H1 (cell line): Measurements from ENCODE around the gene QSOX1. TPM values are rescaled to one million over a fixed set of nuclear protein-coding genes. Genes with fewer than 3 reads are reported as not detected.

Source experiments
- CTCF ChIA-PET: fragments of 300-600 bp; sonication (Branson Sonifier 250); formaldehyde crosslinking; loops from one replicate; lab custom pipeline; 2021; ENCODE audit not compliant: partially characterized antibody; lab: Charles Lee
- POLR2A ChIA-PET: fragments of 300-600 bp; sonication (Branson Sonifier 250); formaldehyde crosslinking; loops from one replicate; lab custom pipeline; 2021; ENCODE audit warnings: inconsistent platforms; ENCODE audit not compliant: partially characterized antibody; lab: Charles Lee
- DNase-seq, 2 experiments: peaks; one replicate each; pipeline versions ENCODE4 v3.0.0 to v3.0.0-alpha.2; 2010 to 2022; ENCODE audit warnings: low spot score in 2 of 2, low read depth in 1 of 2, mixed read lengths in 1 of 2
- FAIRE-seq: peaks from 2 replicates; lab custom pipeline; 2011; peaks lifted over from hg19 to GRCh38; lab: Jason Lieb, UNC
- H2AFZ ChIP-seq: 2 replicates; pipeline ENCODE4 v1.8.1; 2012; ENCODE audit warnings: low read length, inconsistent platforms
- H2AK5ac ChIP-seq: 2 replicates; pipeline ENCODE4 v1.6.1; 2013; ENCODE audit warnings: low read depth, low read length
- H2BK120ac ChIP-seq: replicated peaks from 2 replicates; pipeline ENCODE3; 2013; ENCODE audit warnings: low read depth, low read length, inconsistent platforms
- H2BK12ac ChIP-seq: 2 replicates; pipeline ENCODE4 v1.6.1; 2013; ENCODE audit warnings: low read depth, low read length
- H2BK15ac ChIP-seq: 2 replicates; pipeline ENCODE4 v1.6.1; 2013; ENCODE audit warnings: low read length
- H2BK20ac ChIP-seq: 2 replicates; pipeline ENCODE4 v1.6.1; 2013; ENCODE audit warnings: low read length
- H2BK5ac ChIP-seq: 2 replicates; pipeline ENCODE4 v1.6.1; 2013; ENCODE audit warnings: low read depth, low read length
- H3K14ac ChIP-seq: 2 replicates; pipeline ENCODE4 v1.6.1; 2013; ENCODE audit warnings: inconsistent platforms; ENCODE audit not compliant: insufficient read length
- H3K18ac ChIP-seq: 2 replicates; pipeline ENCODE4 v1.6.1; 2013; ENCODE audit warnings: low read length; ENCODE audit errors: extremely low read depth
- H3K23ac ChIP-seq: 2 replicates; pipeline ENCODE4 v1.6.1; 2013; ENCODE audit warnings: inconsistent platforms; ENCODE audit not compliant: insufficient read length
- H3K23me2 ChIP-seq: 2 replicates; pipeline ENCODE4 v1.6.1; 2013; ENCODE audit warnings: low read depth, low read length
- H3K27ac ChIP-seq: 2 replicates; pipeline ENCODE4 v1.6.1; 2011; ENCODE audit warnings: low read depth, low read length, inconsistent platforms
- H3K27me3 ChIP-seq, 4 experiments: replicated peaks in 1 of 4; 1 replicate in 1 of 4; 2 replicates in 3 of 4; pipeline versions ENCODE4 v1.6.1 to v1.8.1; 2011 to 2013; ENCODE audit warnings: low read length in 3 of 4, mild to moderate bottlenecking in 3 of 4, inconsistent platforms in 2 of 4, mixed read lengths in 2 of 4, moderate library complexity in 1 of 4; ENCODE audit not compliant: control insufficient read depth in 3 of 4, insufficient read depth in 3 of 4; ENCODE audit errors: extremely low read depth in 1 of 4
- H3K36me3 ChIP-seq, 4 experiments: 2 replicates each; pipeline versions ENCODE4 v1.6.1 to v1.8.1; 2011 to 2013; ENCODE audit warnings: mild to moderate bottlenecking in 4 of 4, low read length in 3 of 4, moderate library complexity in 2 of 4, control low read depth in 1 of 4, inconsistent platforms in 1 of 4; ENCODE audit not compliant: insufficient read depth in 4 of 4, control insufficient read depth in 2 of 4
- H3K4ac ChIP-seq: replicated peaks from 2 replicates; pipeline ENCODE3; 2013; ENCODE audit warnings: low read length, low read depth, mixed read lengths, inconsistent platforms; ENCODE audit not compliant: insufficient read length
- H3K4me1 ChIP-seq, 4 experiments: replicated peaks in 1 of 4; 1 replicate in 1 of 4; 2 replicates in 3 of 4; pipeline versions ENCODE4 v1.6.1 to v1.8.1; 2011 to 2013; ENCODE audit warnings: low read length in 3 of 4, inconsistent platforms in 2 of 4, mixed read lengths in 1 of 4; ENCODE audit not compliant: insufficient read depth in 4 of 4, control insufficient read depth in 3 of 4
- H3K4me2 ChIP-seq, 2 experiments: 2 replicates each; pipeline versions ENCODE4 v1.6.1 to v1.8.1; 2011 to 2013; ENCODE audit warnings: low read depth in 2 of 2, low read length in 2 of 2, control low read depth in 1 of 2, inconsistent platforms in 1 of 2, mild to moderate bottlenecking in 1 of 2; ENCODE audit not compliant: insufficient read depth in 1 of 2
- H3K4me3 ChIP-seq, 4 experiments: fragments of 200-600, 300-600 bp in 1 of 4; sonication (generic), shearing (Covaris generic), sonication (Bioruptor Twin) in 1 of 4; 2 replicates each; pipeline versions ENCODE4 v1.5.1 to v1.8.1; 2011 to 2016; ENCODE audit warnings: low read length in 4 of 4, low read depth in 3 of 4, control low read depth in 2 of 4, inconsistent platforms in 2 of 4, mild to moderate bottlenecking in 2 of 4, mixed read lengths in 1 of 4, moderate library complexity in 1 of 4; ENCODE audit not compliant: insufficient read depth in 2 of 4; ENCODE audit errors: extremely low read depth in 1 of 4
- H3K56ac ChIP-seq: replicated peaks from 2 replicates; pipeline ENCODE3; 2013; ENCODE audit warnings: low read depth, mild to moderate bottlenecking, mixed read lengths, low read length, inconsistent platforms; ENCODE audit not compliant: insufficient read length
- H3K79me1 ChIP-seq: 2 replicates; pipeline ENCODE4 v1.6.1; 2013; ENCODE audit warnings: low read depth, low read length, control low read depth
- H3K79me2 ChIP-seq, 2 experiments: 2 replicates each; pipeline versions ENCODE4 v1.6.1 to v1.8.1; 2012 to 2013; ENCODE audit warnings: low read length in 2 of 2, mild to moderate bottlenecking in 2 of 2, inconsistent platforms in 1 of 2; ENCODE audit not compliant: insufficient read depth in 2 of 2, control insufficient read depth in 1 of 2
- H3K9ac ChIP-seq, 4 experiments: replicated peaks in 1 of 4; 1 replicate in 1 of 4; 2 replicates in 3 of 4; pipeline versions ENCODE4 v1.6.1 to v1.8.1; 2011 to 2013; ENCODE audit warnings: low read depth in 3 of 4, low read length in 3 of 4, control low read depth in 2 of 4, mild to moderate bottlenecking in 2 of 4, moderate library complexity in 2 of 4, inconsistent platforms in 1 of 4; ENCODE audit errors: extremely low read depth in 1 of 4
- H3K9me3 ChIP-seq, 2 experiments: 2 replicates each; pipeline versions ENCODE4 v1.6.1 to v1.8.1; 2012 to 2013; ENCODE audit warnings: mild to moderate bottlenecking in 2 of 2, moderate library complexity in 2 of 2, control low read depth in 1 of 2, inconsistent platforms in 1 of 2, low read depth in 1 of 2, low read length in 1 of 2, mixed read lengths in 1 of 2; ENCODE audit not compliant: insufficient read depth in 2 of 2
- H4K20me1 ChIP-seq, 2 experiments: replicated peaks in 1 of 2; 2 replicates each; pipeline versions ENCODE3 to v1.8.1; 2011 to 2013; ENCODE audit warnings: inconsistent platforms in 2 of 2, low read length in 2 of 2, mild to moderate bottlenecking in 1 of 2; ENCODE audit not compliant: insufficient read depth in 2 of 2, control insufficient read depth in 1 of 2
- H4K5ac ChIP-seq: 2 replicates; pipeline ENCODE4 v1.6.1; 2013; ENCODE audit warnings: low read length, low read depth, mixed read lengths, inconsistent platforms; ENCODE audit not compliant: insufficient read length
- H4K8ac ChIP-seq: 2 replicates; pipeline ENCODE4 v1.8.0; 2013; ENCODE audit warnings: mild to moderate bottlenecking, moderate library complexity, low read length, inconsistent platforms; ENCODE audit not compliant: insufficient read depth; ENCODE audit errors: extremely low read depth
- H4K91ac ChIP-seq: replicated peaks from 2 replicates; pipeline ENCODE3; 2013; ENCODE audit warnings: low read length, mixed read lengths, inconsistent platforms; ENCODE audit not compliant: insufficient read length
- BCL11A ChIP-seq, 2 experiments: IDR thresholded peaks; one replicate each; pipeline ENCODE4 v1.6.1; 2011; ENCODE audit warnings: low read depth in 2 of 2, low read length in 2 of 2, mild to moderate bottlenecking in 2 of 2
- CBX5 ChIP-seq: fragments of 300-800, 300-1000 bp; sonication (generic); IDR thresholded peaks from 2 replicates; pipeline ENCODE4 v1.7.1; 2016; ENCODE audit warnings: antibody characterized with exemption, low read length, low read depth
- CBX8 ChIP-seq: fragments of 300-800, 300-1000 bp; sonication (generic); IDR thresholded peaks from 2 replicates; pipeline ENCODE4 v1.7.1; 2016; ENCODE audit warnings: low read depth, low read length, borderline replicate concordance
- FOSL1 ChIP-seq: IDR thresholded peaks from 2 replicates; pipeline ENCODE4 v1.6.1; 2011; ENCODE audit warnings: mild to moderate bottlenecking, low read depth, low read length, moderate library complexity; ENCODE audit not compliant: insufficient read depth
- POLR2AphosphoS5 ChIP-seq: IDR thresholded peaks from 2 replicates; pipeline ENCODE4 v1.6.1; 2011; ENCODE audit warnings: low read depth, low read length
- SAP30 ChIP-seq: fragments of 300-600 bp; sonication (generic); IDR thresholded peaks from 2 replicates; pipeline ENCODE4 v1.7.1; 2012; ENCODE audit warnings: low read length, moderate library complexity, mild to moderate bottlenecking, inconsistent platforms; ENCODE audit not compliant: insufficient read depth, insufficient replicate concordance
- TAF1 ChIP-seq: IDR thresholded peaks from 2 replicates; pipeline ENCODE4 v1.6.1; 2011; ENCODE audit warnings: mild to moderate bottlenecking, low read depth, low read length
- YY1 ChIP-seq: IDR thresholded peaks from 2 replicates; pipeline ENCODE4 v1.6.1; 2011; ENCODE audit warnings: low read depth, mild to moderate bottlenecking, low read length
- ZNF274 ChIP-seq: IDR thresholded peaks from 2 replicates; pipeline ENCODE4 v1.7.0; 2012; ENCODE audit warnings: low read length, borderline replicate concordance; ENCODE audit errors: extremely low read depth
- WGBS, 2 experiments: shearing (Covaris generic) in 1 of 2; methylation state at CpG; one replicate each; pipeline versions ENCODE4 v1.1.6 to v1.1.7; 2013 to 2015; ENCODE audit warnings: low lambda C conversion rate in 2 of 2, mixed read lengths in 2 of 2, inconsistent platforms in 1 of 2, low coverage in 1 of 2, missing lambda C conversion rate in 1 of 2; ENCODE audit not compliant: insufficient replicate concordance in 2 of 2, insufficient coverage in 1 of 2, insufficient read length in 1 of 2; ENCODE audit errors: extremely low coverage in 1 of 2, missing lambda C conversion rate in 1 of 2; 5-methylcytosine and 5-hydroxymethylcytosine counted together
- polyA plus RNA-seq, 7 experiments: library from polyadenylated mRNA; depleted of rRNA in 3 of 7; stranded (reverse) in 5 of 7; unstranded in 2 of 7; fragments of >200 nt in 5 of 7; fragments of 200-250 nt in 2 of 7; gene quantifications; 1 replicate in 5 of 7; 2 replicates in 1 of 7; 4 replicates in 1 of 7; pipeline versions ENCODE4 v1.2.1 to v1.2.3, GENCODE V29; 2011 to 2013; ENCODE audit warnings: missing spikeins in 2 of 7, mixed read lengths in 2 of 7
- total RNA-seq: library from RNA; stranded (reverse); fragmentation: NEBNext Ultra II Directional; extraction: Animal tissue kit (Norgen Biotek cat#: 25700); gene quantifications from 2 replicates; pipeline ENCODE4 v1.2.1, GENCODE V29; 2021
- TF ChIP-seq, protein P1 (sequence below): IDR thresholded peaks from 2 replicates; pipeline ENCODE4 v1.6.1; 2012; ENCODE audit warnings: low read length, inconsistent platforms
- TF ChIP-seq, protein P2 (sequence below): IDR thresholded peaks from 2 replicates; pipeline ENCODE4 v1.6.1; 2012; ENCODE audit warnings: inconsistent platforms

Gene QSOX1
- total and polyA plus RNA-seq, 2 of the 8 experiments (the other 6 are each of a cell fraction or from before 2014, with no cell fraction given) = 97.7 to 123 TPM

DNA sequence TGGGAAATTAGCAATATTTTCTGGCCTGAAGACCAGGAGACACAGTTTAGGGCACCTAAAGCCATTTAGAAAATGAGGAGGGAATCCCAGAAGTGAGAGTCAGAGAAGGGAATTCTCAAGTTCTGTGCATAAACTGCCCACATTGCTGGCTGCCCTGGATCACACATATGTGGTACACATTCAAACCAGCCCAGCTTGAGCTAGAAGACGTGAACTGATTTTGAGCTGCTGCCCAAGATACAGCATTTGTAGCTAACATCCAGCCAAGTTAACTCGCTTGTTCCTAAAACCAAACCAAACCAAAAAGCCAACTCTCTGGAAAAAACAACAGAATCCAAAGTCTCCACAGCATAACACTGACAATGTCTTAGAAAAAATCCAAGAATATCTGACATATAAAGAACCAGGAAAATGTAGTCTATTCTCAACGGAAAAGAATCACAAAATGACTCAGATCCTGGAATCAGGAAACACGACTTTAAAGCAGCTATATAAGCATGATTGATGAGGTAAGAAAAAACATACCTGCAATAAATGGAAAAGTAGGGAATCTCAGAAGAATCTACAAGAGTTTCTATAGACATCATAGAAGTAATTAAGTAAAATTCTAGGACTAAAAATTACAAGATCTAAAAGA lies 18.2 kb upstream of the QSOX1 start:
- Histone ChIP-seq H4K5ac (no peak overlapping the region), H4K8ac (peak overlapping the region; percentile 28; the same call in 1 of the 2 replicates), H4K91ac (no peak overlapping the region), H2AFZ (0 out of 2 replicates have a peak overlapping the region, but pooled peaks have one; percentile 65), H3K4me2 (no peak overlapping the region), H3K9ac (no peak overlapping the region), H2BK5ac (no peak overlapping the region), H2AK5ac (no peak overlapping the region), H3K4ac (no peak overlapping the region), H3K56ac (no peak overlapping the region), H3K79me2 (no peaks in the 10 kb centered on the region), H3K18ac (no peak overlapping the region), H3K23ac (no peak overlapping the region), H3K4me3 (no peak overlapping the region), H3K9me3 (no peaks in the 10 kb centered on the region), H4K20me1 (no peaks in the 10 kb centered on the region), H3K36me3 (no peaks in the 10 kb centered on the region), H2BK20ac (no peak overlapping the region), H3K14ac (no peak overlapping the region), H2BK12ac (no peak overlapping the region), H3K23me2 (no peaks in the 10 kb centered on the region), H2BK120ac (no peak overlapping the region), H3K27ac (no peak overlapping the region), H3K79me1 (no peaks in the 10 kb centered on the region), H3K4me1 (no peaks in the 10 kb centered on the region), H2BK15ac (no peak overlapping the region), H3K27me3 (no peaks in the 10 kb centered on the region; a peak in 2 of 7 replicates)
- ChIA-PET CTCF (interaction anchor here (0.6 to 1.5 kb wide), 4 partner anchors 9 to 42 kb away, joined by 3 to 4 read pairs (median 4); no protein-coding TSS in a partner anchor), POLR2A (no interaction called here)
- DNase-seq = no peak
- 89% methylated on average over 4 of the region's 4 CpGs; no CpG with 5 or more reads in 1 of the 2 experiments for WGBS, 2 experiments
- no peak for FAIRE-seq
- TF ChIP-seq, protein P1, sequence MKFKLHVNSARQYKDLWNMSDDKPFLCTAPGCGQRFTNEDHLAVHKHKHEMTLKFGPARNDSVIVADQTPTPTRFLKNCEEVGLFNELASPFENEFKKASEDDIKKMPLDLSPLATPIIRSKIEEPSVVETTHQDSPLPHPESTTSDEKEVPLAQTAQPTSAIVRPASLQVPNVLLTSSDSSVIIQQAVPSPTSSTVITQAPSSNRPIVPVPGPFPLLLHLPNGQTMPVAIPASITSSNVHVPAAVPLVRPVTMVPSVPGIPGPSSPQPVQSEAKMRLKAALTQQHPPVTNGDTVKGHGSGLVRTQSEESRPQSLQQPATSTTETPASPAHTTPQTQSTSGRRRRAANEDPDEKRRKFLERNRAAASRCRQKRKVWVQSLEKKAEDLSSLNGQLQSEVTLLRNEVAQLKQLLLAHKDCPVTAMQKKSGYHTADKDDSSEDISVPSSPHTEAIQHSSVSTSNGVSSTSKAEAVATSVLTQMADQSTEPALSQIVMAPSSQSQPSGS = no peak
- TF ChIP-seq YY1 = no peak
- no peak for TF ChIP-seq FOSL1
- TF ChIP-seq SAP30 = no peak
- TF ChIP-seq POLR2AphosphoS5 = no peak
- TF ChIP-seq TAF1 = no peak
- no peak for TF ChIP-seq BCL11A (IDR thresholded peaks at IDR 0.05; ENCODE audit: low read depth in 2 of 2, low read length in 2 of 2)
- TF ChIP-seq ZNF274 = no peak
- TF ChIP-seq, protein P2, sequence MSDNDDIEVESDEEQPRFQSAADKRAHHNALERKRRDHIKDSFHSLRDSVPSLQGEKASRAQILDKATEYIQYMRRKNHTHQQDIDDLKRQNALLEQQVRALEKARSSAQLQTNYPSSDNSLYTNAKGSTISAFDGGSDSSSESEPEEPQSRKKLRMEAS = no peak
- TF ChIP-seq CBX8 = no peak
- no peak for TF ChIP-seq CBX5
